Neutrophil (primary cell): Measurements from ENCODE around the gene SSR2.

ENCODE experiments used
- H3K27ac ChIP-seq: fragments of 200-600 bp; sonication (generic); 2 replicates; pipeline ENCODE4 v1.5.1; 2016; ENCODE audit warnings: mild to moderate bottlenecking, moderate library complexity
- H3K27me3 ChIP-seq: fragments of 200-600 bp; sonication (generic); 2 replicates; pipeline ENCODE4 v1.6.0; 2016; ENCODE audit warnings: mild to moderate bottlenecking
- H3K36me3 ChIP-seq: fragments of 200-600 bp; sonication (generic); 2 replicates; pipeline ENCODE4 v1.5.1; 2017
- H3K4me1 ChIP-seq, 2 experiments: fragments of 200-600 bp in 1 of 2; sonication (generic) in 1 of 2; 1 replicate in 1 of 2; 2 replicates in 1 of 2; pipeline versions ENCODE4 v1.5.1 to v1.6.1; 2013 to 2016; ENCODE audit warnings: low read depth in 1 of 2, low read length in 1 of 2, mild to moderate bottlenecking in 1 of 2, moderate library complexity in 1 of 2; ENCODE audit not compliant: control insufficient read depth in 1 of 2, insufficient read depth in 1 of 2
- H3K4me3 ChIP-seq, 2 experiments: fragments of 200-600 bp in 1 of 2; sonication (generic) in 1 of 2; 1 replicate in 1 of 2; 2 replicates in 1 of 2; pipeline ENCODE4 v1.5.1; 2013 to 2016; ENCODE audit warnings: low read depth in 1 of 2, low read length in 1 of 2, mild to moderate bottlenecking in 1 of 2, moderate library complexity in 1 of 2
- H3K9me3 ChIP-seq: fragments of 200-600 bp; sonication (generic); 2 replicates; pipeline ENCODE4 v1.5.1; 2016
- CTCF ChIP-seq: fragments of 200-600 bp; sonication (generic); IDR thresholded peaks from 2 replicates; pipeline ENCODE4 v1.5.1; 2016; ENCODE audit warnings: antibody characterized with exemption

SSR2 gene

GRCh38 chr1:155974208-155975115 is 46.3 kb downstream of the SSR2 start:
- Histone ChIP-seq H3K27me3 (no peaks in the 10 kb centered on the region), H3K4me3 (peak overlapping the region; percentile 81 to 84), H3K27ac (peak overlapping the region; percentile 97), H3K9me3 (no peaks in the 10 kb centered on the region), H3K4me1 (peaks cover 70 to 87% of the 10 kb centered on the region in 2 experiments), H3K36me3 (peaks cover 3% of the 10 kb centered on the region)
- no peak for TF ChIP-seq CTCF

GRCh38 chr1:155973723-155974122 is 47.0 kb downstream of the SSR2 start:
- TF ChIP-seq CTCF = no peak
- H3K36me3 ChIP-seq = peaks cover 10% of the 10 kb centered on the region
- H3K4me1 ChIP-seq = peaks cover 70 to 87% of the 10 kb centered on the region in 2 experiments
- peak overlapping the region; percentile 97 for H3K27ac ChIP-seq
- H3K9me3 ChIP-seq = no peaks in the 10 kb centered on the region
- H3K4me3 ChIP-seq = peak overlapping the region; percentile 81 to 84
- H3K27me3 ChIP-seq = no peaks in the 10 kb centered on the region

GRCh38 chr1:155971910-155972809 is 48.6 kb downstream of the SSR2 start:
- peaks cover 85 to 100% of the 10 kb centered on the region in 2 experiments for H3K4me1 ChIP-seq
- peak overlapping the region; percentile 97 for H3K27ac ChIP-seq
- no peaks in the 10 kb centered on the region for H3K27me3 ChIP-seq
- H3K9me3 ChIP-seq = no peaks in the 10 kb centered on the region
- H3K36me3 ChIP-seq = peaks cover 25% of the 10 kb centered on the region
- peak overlapping the region; percentile 21 to 54 for H3K4me3 ChIP-seq
- no peak for TF ChIP-seq CTCF

- Histone ChIP-seq H3K27ac (peak overlapping the region; percentile 97), H3K27me3 (no peaks in the 10 kb centered on the region), H3K9me3 (no peaks in the 10 kb centered on the region), H3K4me1 (peaks cover 93% of the 10 kb centered on the region in 2 experiments), H3K36me3 (peaks cover 40% of the 10 kb centered on the region), H3K4me3 (peak overlapping the region; percentile 46 to 54)
- peak; percentile 25 for TF ChIP-seq CTCF
These were observed 50.1 kb downstream of the SSR2 start for GRCh38 chr1:155970531-155971167.

GRCh38 chr1:155969377-155969791 is 51.4 kb downstream of the SSR2 start:
- H3K4me3 ChIP-seq = peak overlapping the region in 1 of 2 experiments; percentile 3
- H3K9me3 ChIP-seq = no peaks in the 10 kb centered on the region
- peaks cover 80 to 81% of the 10 kb centered on the region in 2 experiments for H3K4me1 ChIP-seq
- H3K36me3 ChIP-seq = peaks cover 53% of the 10 kb centered on the region
- no peak for TF ChIP-seq CTCF
- no peaks in the 10 kb centered on the region for H3K27me3 ChIP-seq
- peak overlapping the region; percentile 97 for H3K27ac ChIP-seq
